ENCODE measurements around the gene RAB3C.

Gene RAB3C

GRCh38 chr5:58714046-58714445 is 131.2 kb downstream of the RAB3C start:
- no peak for DNase-seq (ENCODE audit: low read depth)
- no peak overlapping the region for H3K4me3 ChIP-seq (ENCODE audit: low read depth, low read length)
- no peak for TF ChIP-seq CTCF (IDR thresholded peaks at IDR 0.05; ENCODE audit: control insufficient read depth, extremely low read depth, insufficient read depth)

GRCh38 chr5:58715997-58716656 is 133.3 kb downstream of the RAB3C start:
- TF ChIP-seq CTCF (IDR thresholded peaks at IDR 0.05; ENCODE audit: control insufficient read depth, extremely low read depth, insufficient read depth): no peak
- no peak overlapping the region for H3K4me3 ChIP-seq (ENCODE audit: low read depth, low read length)
- no peak for DNase-seq (ENCODE audit: low read depth)

- DNase-seq (ENCODE audit: low read depth): no peak
- TF ChIP-seq CTCF (IDR thresholded peaks at IDR 0.05; ENCODE audit: control insufficient read depth, extremely low read depth, insufficient read depth): no peak
- no peak overlapping the region for H3K4me3 ChIP-seq (ENCODE audit: low read depth, low read length)
These were observed 133.8 kb downstream of the RAB3C start for GRCh38 chr5:58716713-58717112.

GRCh38 chr5:58717303-58718007 is 134.6 kb downstream of the RAB3C start:
- no peak overlapping the region for H3K4me3 ChIP-seq (ENCODE audit: low read depth, low read length)
- TF ChIP-seq CTCF (IDR thresholded peaks at IDR 0.05; ENCODE audit: control insufficient read depth, extremely low read depth, insufficient read depth): no peak
- DNase-seq (ENCODE audit: low read depth): no peak

GRCh38 chr5:58718269-58718978 is 135.5 kb downstream of the RAB3C start:
- TF ChIP-seq CTCF (IDR thresholded peaks at IDR 0.05; ENCODE audit: control insufficient read depth, extremely low read depth, insufficient read depth): no peak

GRCh38 chr5:58722160-58722559 is 139.3 kb downstream of the RAB3C start:
- no peak for DNase-seq (ENCODE audit: low read depth)
- TF ChIP-seq CTCF (IDR thresholded peaks at IDR 0.05; ENCODE audit: control insufficient read depth, extremely low read depth, insufficient read depth): no peak
- H3K4me3 ChIP-seq (ENCODE audit: low read depth, low read length): no peak overlapping the region

More at GRCh38 chr5:58718269-58718978, 135.5 kb downstream of the RAB3C start:
- DNase-seq (ENCODE audit: low read depth): no peak
- H3K4me3 ChIP-seq (ENCODE audit: low read depth, low read length): no peak overlapping the region

Measured in LNCaP clone FGC (cell line).